ENCODE results near the gene DDX17. TPM values are rescaled to one million over a fixed set of nuclear protein-coding genes. Genes with fewer than 3 reads are reported as not detected.

Gene DDX17
- total RNA-seq, 1 donor from 2014 or later = 492 TPM

DNA sequence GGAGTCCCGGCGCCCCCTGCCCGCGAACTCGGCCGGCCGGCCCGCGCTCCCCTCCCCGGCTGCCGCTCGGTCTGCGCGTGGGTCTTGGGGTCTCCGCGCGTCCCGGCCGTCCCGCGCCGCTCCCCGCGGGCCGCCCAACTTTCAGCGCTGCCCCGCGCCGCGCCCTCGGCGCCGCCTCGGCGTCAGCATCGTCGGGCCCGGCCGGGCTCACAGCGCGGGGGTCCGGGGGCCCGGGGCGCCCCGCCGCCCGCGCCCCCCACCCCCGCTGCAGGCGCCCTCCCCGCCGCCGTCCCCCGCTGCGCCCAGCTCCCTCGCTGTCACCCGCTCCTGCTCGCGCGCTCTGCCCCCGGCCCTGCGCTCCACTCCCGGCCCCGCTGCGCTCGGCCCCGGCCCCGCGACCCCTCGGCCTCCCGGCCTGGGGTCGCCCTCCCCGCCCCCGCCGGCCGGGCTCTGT is 51.0 kb downstream of the DDX17 start, which contains the start of gene KCNJ4:
Gene KCNJ4, minus strand, starts transcription at position 124 of the 454 bp plus-strand sequence. CDS start 27,067 bp downstream, outside the sequence.
- H3K4me3 Mint-ChIP-seq (ENCODE audit: unreplicated experiment) = peak within 1 kb of the TSS; percentile 80
- H3K4me1 Mint-ChIP-seq (ENCODE audit: unreplicated experiment) = peaks cover 2% of the 10 kb centered on the region
- H3K27ac Mint-ChIP-seq (ENCODE audit: unreplicated experiment) = no peak within 1 kb of the TSS
- TF ChIP-seq CTCF (IDR thresholded peaks at IDR 0.05; ENCODE audit: unreplicated experiment) = no peak
- H3K27me3 Mint-ChIP-seq (ENCODE audit: unreplicated experiment) = peaks cover 28% of the 10 kb centered on the region
- H3K9me3 Mint-ChIP-seq (ENCODE audit: unreplicated experiment) = no peaks in the 10 kb centered on the region
- H3K36me3 Mint-ChIP-seq (ENCODE audit: low read depth, unreplicated experiment) = peaks cover 6% of the 10 kb centered on the region
- DNase-seq (ENCODE audit: low spot score) = no peak

DNA sequence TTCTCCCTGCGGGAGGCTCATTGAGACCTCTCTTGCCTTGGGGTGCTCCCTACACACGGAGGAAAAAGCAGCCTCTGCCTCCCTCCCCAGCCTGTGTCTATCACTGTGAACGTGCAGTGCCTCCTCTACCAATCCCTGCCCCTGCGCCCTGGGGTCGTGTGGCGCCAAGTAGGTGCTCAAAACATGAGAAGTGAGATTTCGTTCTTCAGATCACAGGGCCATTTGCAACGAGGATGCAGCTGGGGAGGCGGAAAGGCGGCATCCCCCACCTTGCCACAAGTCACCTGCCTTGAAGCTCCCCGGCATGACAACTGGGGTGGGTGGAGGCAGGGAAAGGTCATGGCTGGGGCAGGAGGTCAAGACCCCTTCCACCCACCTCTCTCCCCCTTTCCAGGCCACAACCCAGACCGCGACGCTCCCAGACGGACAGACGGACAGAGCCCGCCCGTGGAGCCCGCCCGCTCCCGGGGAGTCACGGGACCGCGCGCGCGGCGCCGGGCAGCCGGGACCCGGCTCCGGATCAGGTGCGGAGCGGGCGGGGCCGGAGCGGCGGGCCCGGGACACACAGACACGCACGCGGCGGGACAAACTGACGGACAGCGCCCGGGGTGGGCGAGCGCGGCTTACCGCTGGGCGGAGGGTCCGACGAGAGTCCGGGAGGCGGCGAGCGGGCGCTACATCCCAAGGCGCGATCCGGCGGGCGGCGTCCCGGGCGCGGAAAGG is 51.6 kb downstream of the DDX17 start:
- no peak for DNase-seq (ENCODE audit: low spot score)
- H3K27me3 Mint-ChIP-seq (ENCODE audit: unreplicated experiment) = peaks cover 32% of the 10 kb centered on the region
- peaks cover 2% of the 10 kb centered on the region for H3K4me1 Mint-ChIP-seq (ENCODE audit: unreplicated experiment)
- TF ChIP-seq CTCF (IDR thresholded peaks at IDR 0.05; ENCODE audit: unreplicated experiment) = no peak
- H3K9me3 Mint-ChIP-seq (ENCODE audit: unreplicated experiment) = no peaks in the 10 kb centered on the region
- no peak overlapping the region for H3K27ac Mint-ChIP-seq (ENCODE audit: unreplicated experiment)
- H3K4me3 Mint-ChIP-seq (ENCODE audit: unreplicated experiment) = peak overlapping the region; percentile 80
- peaks cover 6% of the 10 kb centered on the region for H3K36me3 Mint-ChIP-seq (ENCODE audit: low read depth, unreplicated experiment)

- no peaks in the 10 kb centered on the region for H3K9me3 Mint-ChIP-seq (ENCODE audit: unreplicated experiment)
- no peak overlapping the region for H3K4me3 Mint-ChIP-seq (ENCODE audit: unreplicated experiment)
- no peak for DNase-seq (ENCODE audit: low spot score)
- H3K27ac Mint-ChIP-seq (ENCODE audit: unreplicated experiment) = no peak overlapping the region
- H3K27me3 Mint-ChIP-seq (ENCODE audit: unreplicated experiment) = peaks cover 27% of the 10 kb centered on the region
- no peak for TF ChIP-seq CTCF (IDR thresholded peaks at IDR 0.05; ENCODE audit: unreplicated experiment)
- peaks cover 2% of the 10 kb centered on the region for H3K4me1 Mint-ChIP-seq (ENCODE audit: unreplicated experiment)
- H3K36me3 Mint-ChIP-seq (ENCODE audit: low read depth, unreplicated experiment) = peaks cover 6% of the 10 kb centered on the region
These were observed 52.1 kb downstream of the DDX17 start for GRCh38 chr22:38453996-38454352.

DNA sequence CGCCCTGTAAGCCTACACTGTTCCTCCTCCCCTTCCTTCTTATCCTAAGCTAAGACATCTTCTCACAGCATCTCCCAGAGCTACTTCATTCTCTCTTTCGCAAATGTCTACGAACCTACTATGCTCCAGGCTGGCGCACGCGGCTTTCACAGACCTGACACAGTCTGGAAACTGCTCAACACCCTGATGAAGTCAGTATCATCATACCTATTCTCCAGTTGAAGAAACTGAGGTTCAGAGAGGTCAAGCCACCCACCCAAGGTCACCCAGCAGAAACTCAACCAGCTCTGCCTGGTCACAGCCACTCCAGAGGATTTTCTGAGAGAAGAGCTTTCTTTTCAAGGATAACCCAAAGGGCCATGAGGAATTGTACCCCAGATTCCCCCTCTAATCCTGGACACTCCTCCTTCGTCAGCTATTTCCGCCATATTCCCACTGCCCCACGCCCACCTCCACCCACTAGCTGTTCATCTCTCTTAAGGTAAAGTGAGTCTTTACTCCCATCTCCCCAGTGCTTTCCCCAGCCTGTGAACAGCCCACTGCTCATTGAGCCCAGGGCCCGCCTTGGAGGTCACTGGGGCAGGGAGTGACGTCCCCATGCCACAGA is 52.9 kb downstream of the DDX17 start:
- H3K27me3 Mint-ChIP-seq (ENCODE audit: unreplicated experiment) = peaks cover 23% of the 10 kb centered on the region
- H3K9me3 Mint-ChIP-seq (ENCODE audit: unreplicated experiment) = no peaks in the 10 kb centered on the region
- H3K36me3 Mint-ChIP-seq (ENCODE audit: low read depth, unreplicated experiment) = peaks cover 6% of the 10 kb centered on the region
- peak overlapping the region; percentile 76 for H3K4me3 Mint-ChIP-seq (ENCODE audit: unreplicated experiment)
- no peak for TF ChIP-seq CTCF (IDR thresholded peaks at IDR 0.05; ENCODE audit: unreplicated experiment)
- DNase-seq (ENCODE audit: low spot score) = no peak
- H3K27ac Mint-ChIP-seq (ENCODE audit: unreplicated experiment) = no peak overlapping the region
- H3K4me1 Mint-ChIP-seq (ENCODE audit: unreplicated experiment) = peaks cover 2% of the 10 kb centered on the region

Data from endothelial cell (in vitro differentiated cells).